Measurements from ENCODE around the gene FHAD1. TPM values are rescaled to one million over a fixed set of nuclear protein-coding genes. Genes with fewer than 3 reads are reported as not detected.

FHAD1 gene
- total and polyA plus RNA-seq, 2 of the 13 experiments (the other 11 are each of a cell fraction or from before 2014, with no cell fraction given): not detected

DNA sequence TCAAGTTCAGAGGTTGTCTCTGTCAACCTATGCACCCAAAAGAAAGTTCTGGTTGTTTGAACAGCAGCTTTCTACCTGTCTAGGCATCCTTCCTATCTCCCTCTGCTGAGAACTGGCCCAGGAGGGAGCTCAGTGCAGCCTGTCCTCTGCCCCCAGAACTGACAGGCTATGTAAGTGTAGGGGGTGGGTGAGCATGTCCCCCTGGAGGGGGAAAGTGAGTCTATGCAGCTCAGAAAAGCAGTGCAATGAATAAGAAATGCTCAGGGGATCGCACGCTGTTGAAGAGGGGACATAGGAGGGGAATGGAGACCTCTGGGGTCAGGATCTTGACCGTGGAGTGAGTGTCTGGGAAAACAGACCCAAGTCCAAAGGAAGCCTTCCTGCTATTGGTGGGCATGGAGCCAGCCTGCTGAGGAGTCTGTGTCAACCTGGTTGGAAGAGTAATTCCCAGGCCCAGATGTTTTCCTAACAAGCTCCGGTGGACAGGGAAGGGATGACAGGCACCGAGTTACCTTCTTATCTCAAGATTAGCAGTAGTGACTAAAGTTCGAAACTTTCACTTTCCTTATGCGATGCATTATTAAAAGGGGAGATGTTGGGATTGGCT lies 26.1 kb upstream of the FHAD1 start (continued):
- TF ChIP-seq, protein P1, sequence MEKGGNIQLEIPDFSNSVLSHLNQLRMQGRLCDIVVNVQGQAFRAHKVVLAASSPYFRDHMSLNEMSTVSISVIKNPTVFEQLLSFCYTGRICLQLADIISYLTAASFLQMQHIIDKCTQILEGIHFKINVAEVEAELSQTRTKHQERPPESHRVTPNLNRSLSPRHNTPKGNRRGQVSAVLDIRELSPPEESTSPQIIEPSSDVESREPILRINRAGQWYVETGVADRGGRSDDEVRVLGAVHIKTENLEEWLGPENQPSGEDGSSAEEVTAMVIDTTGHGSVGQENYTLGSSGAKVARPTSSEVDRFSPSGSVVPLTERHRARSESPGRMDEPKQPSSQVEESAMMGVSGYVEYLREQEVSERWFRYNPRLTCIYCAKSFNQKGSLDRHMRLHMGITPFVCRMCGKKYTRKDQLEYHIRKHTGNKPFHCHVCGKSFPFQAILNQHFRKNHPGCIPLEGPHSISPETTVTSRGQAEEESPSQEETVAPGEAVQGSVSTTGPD (CRISPR knock-in tag; IDR thresholded peaks at IDR 0.05): no peak
- TF ChIP-seq ZKSCAN1 (IDR thresholded peaks at IDR 0.05; ENCODE audit: low read length): no peak
- TF ChIP-seq RBAK (CRISPR knock-in tag; IDR thresholded peaks at IDR 0.05): no peak
- peak; percentile 25; the same call in 1 of the 2 replicates for TF ChIP-seq SALL1 (CRISPR knock-in tag; IDR thresholded peaks at IDR 0.05)
- TF ChIP-seq ZNF790 (CRISPR knock-in tag; IDR thresholded peaks at IDR 0.05; ENCODE audit: borderline replicate concordance): no peak
- TF ChIP-seq RARA (CRISPR knock-in tag; IDR thresholded peaks at IDR 0.05): peak; percentile 74
- no peak for TF ChIP-seq NBN (conservative IDR thresholded peaks at IDR 0.05)
- TF ChIP-seq, protein P2, sequence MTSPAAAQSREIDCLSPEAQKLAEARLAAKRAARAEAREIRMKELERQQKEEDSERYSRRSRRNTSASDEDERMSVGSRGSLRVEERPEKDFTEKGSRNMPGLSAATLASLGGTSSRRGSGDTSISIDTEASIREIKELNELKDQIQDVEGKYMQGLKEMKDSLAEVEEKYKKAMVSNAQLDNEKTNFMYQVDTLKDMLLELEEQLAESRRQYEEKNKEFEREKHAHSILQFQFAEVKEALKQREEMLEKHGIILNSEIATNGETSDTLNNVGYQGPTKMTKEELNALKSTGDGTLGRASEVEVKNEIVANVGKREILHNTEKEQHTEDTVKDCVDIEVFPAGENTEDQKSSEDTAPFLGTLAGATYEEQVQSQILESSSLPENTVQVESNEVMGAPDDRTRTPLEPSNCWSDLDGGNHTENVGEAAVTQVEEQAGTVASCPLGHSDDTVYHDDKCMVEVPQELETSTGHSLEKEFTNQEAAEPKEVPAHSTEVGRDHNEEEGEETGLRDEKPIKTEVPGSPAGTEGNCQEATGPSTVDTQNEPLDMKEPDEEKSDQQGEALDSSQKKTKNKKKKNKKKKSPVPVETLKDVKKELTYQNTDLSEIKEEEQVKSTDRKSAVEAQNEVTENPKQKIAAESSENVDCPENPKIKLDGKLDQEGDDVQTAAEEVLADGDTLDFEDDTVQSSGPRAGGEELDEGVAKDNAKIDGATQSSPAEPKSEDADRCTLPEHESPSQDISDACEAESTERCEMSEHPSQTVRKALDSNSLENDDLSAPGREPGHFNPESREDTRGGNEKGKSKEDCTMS (CRISPR knock-in tag; conservative IDR thresholded peaks at IDR 0.05): no peak
- TF ChIP-seq NR2F6 (IDR thresholded peaks at IDR 0.05): peak; percentile 59
- TF ChIP-seq NR2F6 (CRISPR knock-in tag; IDR thresholded peaks at IDR 0.05): peak; percentile 69; the same call in 1 of the 2 replicates
- TF ChIP-seq NCOA1 (CRISPR knock-in tag; IDR thresholded peaks at IDR 0.05): no peak

Data from HepG2 (cell line).